Thoracic aorta (tissue), 2 donors: ENCODE data around the gene NARS2. TPM values are rescaled to one million over a fixed set of nuclear protein-coding genes. Genes with fewer than 3 reads are reported as not detected.

ENCODE experiments used
- ATAC-seq: fragments of 150-250 bp; one replicate; pipeline ENCODE4 v1.8.0; 2017; ENCODE audit warnings: low read depth; ENCODE audit not compliant: insufficient number of reproducible peaks, low FRiP score
- DNase-seq: peaks from one replicate; pipeline ENCODE4 v3.0.0-alpha.2; 2020; ENCODE audit warnings: low spot score
- H3K27ac ChIP-seq, 2 donors: fragments of 200-600 bp; sonication (generic); 1 replicate in 1 of 2; 2 replicates in 1 of 2; pipeline ENCODE4 v1.5.1; 2016; ENCODE audit warnings: mild to moderate bottlenecking in 2 of 2, moderate library complexity in 2 of 2
- H3K27me3 ChIP-seq: fragments of 200-600 bp; sonication (generic); replicated peaks from 2 replicates; pipeline ENCODE4 v1.6.0; 2016; ENCODE audit warnings: mild to moderate bottlenecking; ENCODE audit not compliant: insufficient read depth
- H3K36me3 ChIP-seq: fragments of 200-600 bp; sonication (generic); one replicate; pipeline ENCODE4 v1.5.1; 2016
- H3K4me1 ChIP-seq, 2 donors: fragments of 200-600 bp; sonication (generic); 1 replicate in 1 of 2; 2 replicates in 1 of 2; pipeline versions ENCODE4 v1.5.1 to v1.6.0; 2016; ENCODE audit warnings: low read depth in 2 of 2, mild to moderate bottlenecking in 1 of 2; ENCODE audit not compliant: control insufficient read depth in 1 of 2
- H3K4me3 ChIP-seq: fragments of 200-600 bp; sonication (generic); 2 replicates; pipeline ENCODE4 v1.5.1; 2016; ENCODE audit warnings: mild to moderate bottlenecking
- H3K9me3 ChIP-seq: fragments of 200-600 bp; sonication (generic); 2 replicates; pipeline ENCODE4 v1.5.1; 2016
- CTCF ChIP-seq: fragments of 200-600 bp; sonication (generic); IDR thresholded peaks from one replicate; pipeline ENCODE4 v1.5.1; 2019; ENCODE audit warnings: antibody characterized with exemption
- total RNA-seq, 2 donors: library from RNA; depleted of rRNA; stranded (reverse); fragments of >200 nt; gene quantifications; one replicate each; pipeline versions ENCODE4 v1.1.0 to v1.2.3, GENCODE V29; 2016

Gene NARS2
- total RNA-seq, 2 donors from 2014 or later = 5.6 to 9.2 TPM

- no peak overlapping the region for H3K27ac ChIP-seq
- H3K9me3 ChIP-seq = no peaks in the 10 kb centered on the region
- ATAC-seq (no peak), DNase-seq (no peak)
- no peaks in the 10 kb centered on the region for H3K36me3 ChIP-seq
- H3K4me3 ChIP-seq = no peak overlapping the region
- TF ChIP-seq CTCF = no peak
- no peaks in the 10 kb centered on the region for H3K4me1 ChIP-seq
- no peaks in the 10 kb centered on the region for H3K27me3 ChIP-seq
Observed at GRCh38 chr11:78532991-78533390, 41.7 kb downstream of the NARS2 start.

GRCh38 chr11:78526497-78527146 lies 48.0 kb downstream of the NARS2 start:
- Histone ChIP-seq H3K27me3 (no peaks in the 10 kb centered on the region), H3K4me1 (no peaks in the 10 kb centered on the region), H3K4me3 (no peak overlapping the region), H3K27ac (no peak overlapping the region), H3K9me3 (no peaks in the 10 kb centered on the region), H3K36me3 (no peaks in the 10 kb centered on the region)
- no peak for TF ChIP-seq CTCF
- no peak for DNase-seq
- ATAC-seq = no peak

GRCh38 chr11:78525720-78526119 lies 48.9 kb downstream of the NARS2 start:
- H3K27ac ChIP-seq = no peak overlapping the region
- no peak for TF ChIP-seq CTCF

GRCh38 chr11:78520230-78520629 lies 54.4 kb downstream of the NARS2 start:
- DNase-seq (no peak), ATAC-seq (no peak)
- no peak overlapping the region for H3K27ac ChIP-seq
- no peaks in the 10 kb centered on the region for H3K36me3 ChIP-seq
- no peak overlapping the region for H3K4me3 ChIP-seq
- H3K4me1 ChIP-seq = no peaks in the 10 kb centered on the region
- H3K27me3 ChIP-seq = no peaks in the 10 kb centered on the region
- no peaks in the 10 kb centered on the region for H3K9me3 ChIP-seq
- TF ChIP-seq CTCF = no peak

More at GRCh38 chr11:78525720-78526119, 48.9 kb downstream of the NARS2 start:
- H3K9me3 ChIP-seq = no peaks in the 10 kb centered on the region
- no peak for DNase-seq
- no peak for ATAC-seq
- no peaks in the 10 kb centered on the region for H3K27me3 ChIP-seq
- H3K36me3 ChIP-seq = no peaks in the 10 kb centered on the region
- H3K4me1 ChIP-seq = no peaks in the 10 kb centered on the region
- no peak overlapping the region for H3K4me3 ChIP-seq

GRCh38 chr11:78516281-78516680 lies 58.4 kb downstream of the NARS2 start:
- no peak for ATAC-seq
- H3K27ac ChIP-seq = no peak overlapping the region

More at GRCh38 chr11:78516281-78516680, 58.4 kb downstream of the NARS2 start:
- Histone ChIP-seq H3K36me3 (no peaks in the 10 kb centered on the region), H3K4me1 (no peaks in the 10 kb centered on the region), H3K27me3 (no peaks in the 10 kb centered on the region), H3K9me3 (no peaks in the 10 kb centered on the region), H3K4me3 (no peak overlapping the region)
- DNase-seq = no peak
- TF ChIP-seq CTCF = no peak
